ENCODE data around the gene IL17RC.
"Not testable (repeated sequence)": the region's sequence is repeated elsewhere in the genome, so short reads cannot be mapped to it uniquely, and the experiment has no call there.

- TF ChIP-seq, protein P1, sequence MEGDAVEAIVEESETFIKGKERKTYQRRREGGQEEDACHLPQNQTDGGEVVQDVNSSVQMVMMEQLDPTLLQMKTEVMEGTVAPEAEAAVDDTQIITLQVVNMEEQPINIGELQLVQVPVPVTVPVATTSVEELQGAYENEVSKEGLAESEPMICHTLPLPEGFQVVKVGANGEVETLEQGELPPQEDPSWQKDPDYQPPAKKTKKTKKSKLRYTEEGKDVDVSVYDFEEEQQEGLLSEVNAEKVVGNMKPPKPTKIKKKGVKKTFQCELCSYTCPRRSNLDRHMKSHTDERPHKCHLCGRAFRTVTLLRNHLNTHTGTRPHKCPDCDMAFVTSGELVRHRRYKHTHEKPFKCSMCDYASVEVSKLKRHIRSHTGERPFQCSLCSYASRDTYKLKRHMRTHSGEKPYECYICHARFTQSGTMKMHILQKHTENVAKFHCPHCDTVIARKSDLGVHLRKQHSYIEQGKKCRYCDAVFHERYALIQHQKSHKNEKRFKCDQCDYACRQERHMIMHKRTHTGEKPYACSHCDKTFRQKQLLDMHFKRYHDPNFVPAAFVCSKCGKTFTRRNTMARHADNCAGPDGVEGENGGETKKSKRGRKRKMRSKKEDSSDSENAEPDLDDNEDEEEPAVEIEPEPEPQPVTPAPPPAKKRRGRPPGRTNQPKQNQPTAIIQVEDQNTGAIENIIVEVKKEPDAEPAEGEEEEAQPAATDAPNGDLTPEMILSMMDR (IDR thresholded peaks at IDR 0.05), result not testable (repeated sequence)
- TF ChIP-seq POLR2A (IDR thresholded peaks at IDR 0.05), result not testable (repeated sequence)
These were observed 44.8 kb upstream of the IL17RC start for GRCh38 chr3:9872067-9872466.

Data from right lobe of liver (tissue), 4 donors.